Endothelial cell of umbilical vein (primary cell): ENCODE results near the gene INSL6.

Experiments
- CTCF ChIP-seq, 2 donors: IDR thresholded peaks; 1 replicate in 1 of 2; 2 replicates in 1 of 2; pipeline ENCODE4 v1.5.1; 2011; ENCODE audit warnings: low read length in 2 of 2, mild to moderate bottlenecking in 2 of 2, moderate library complexity in 2 of 2, control low read depth in 1 of 2, inconsistent platforms in 1 of 2, low read depth in 1 of 2; ENCODE audit not compliant: insufficient read depth in 1 of 2; ENCODE audit errors: extremely low read depth in 1 of 2
- EZH2 ChIP-seq: IDR thresholded peaks from 2 replicates; pipeline ENCODE4 v1.6.1; 2012; ENCODE audit warnings: borderline replicate concordance, low read depth, mild to moderate bottlenecking, moderate library complexity, low read length, inconsistent platforms; ENCODE audit not compliant: severe bottlenecking
- FOS ChIP-seq: IDR thresholded peaks from 2 replicates; pipeline ENCODE4 v1.6.1; 2011; ENCODE audit warnings: mild to moderate bottlenecking, low read length, moderate library complexity, borderline replicate concordance; ENCODE audit not compliant: insufficient read depth
- GATA2 ChIP-seq: IDR thresholded peaks from 2 replicates; pipeline ENCODE4 v1.7.0; 2011; ENCODE audit warnings: low read depth, mild to moderate bottlenecking, moderate library complexity, mixed read lengths, low read length; ENCODE audit not compliant: insufficient read length, insufficient read depth
- JUN ChIP-seq: IDR thresholded peaks from 2 replicates; pipeline ENCODE4 v1.6.1; 2011; ENCODE audit warnings: borderline replicate concordance, low read depth; ENCODE audit not compliant: insufficient read length, insufficient read depth
- MYC ChIP-seq: IDR thresholded peaks from one replicate; pipeline ENCODE4 v1.6.1; 2011; ENCODE audit warnings: mild to moderate bottlenecking, low read depth, low read length
- POLR2A ChIP-seq: IDR thresholded peaks from 2 replicates; pipeline ENCODE4 v1.6.1; 2012; ENCODE audit warnings: low read depth, mild to moderate bottlenecking, control low read depth, low read length
- POLR2AphosphoS5 ChIP-seq: IDR thresholded peaks from 2 replicates; pipeline ENCODE4 v1.6.1; 2012; ENCODE audit warnings: low read depth, mild to moderate bottlenecking, control low read depth, low read length, moderate library complexity; ENCODE audit not compliant: insufficient read depth

GRCh38 chr9:5144217-5144616 is 41.2 kb downstream of the INSL6 start:
- TF ChIP-seq CTCF (IDR thresholded peaks at IDR 0.05; ENCODE audit: extremely low read depth in 1 of 2, insufficient read depth in 1 of 2, low read depth in 1 of 2, low read length in 2 of 2) (no peak), POLR2A (no peak), MYC (no peak), POLR2AphosphoS5 (no peak), EZH2 (no peak), JUN (no peak), FOS (no peak), GATA2 (no peak)
